ENCODE data around the gene SLC43A3. TPM values are rescaled to one million over a fixed set of nuclear protein-coding genes. Genes with fewer than 3 reads are reported as not detected.

SLC43A3 gene
- total RNA-seq, 1 experiment from 2014 or later, result 21.4 TPM

DNA sequence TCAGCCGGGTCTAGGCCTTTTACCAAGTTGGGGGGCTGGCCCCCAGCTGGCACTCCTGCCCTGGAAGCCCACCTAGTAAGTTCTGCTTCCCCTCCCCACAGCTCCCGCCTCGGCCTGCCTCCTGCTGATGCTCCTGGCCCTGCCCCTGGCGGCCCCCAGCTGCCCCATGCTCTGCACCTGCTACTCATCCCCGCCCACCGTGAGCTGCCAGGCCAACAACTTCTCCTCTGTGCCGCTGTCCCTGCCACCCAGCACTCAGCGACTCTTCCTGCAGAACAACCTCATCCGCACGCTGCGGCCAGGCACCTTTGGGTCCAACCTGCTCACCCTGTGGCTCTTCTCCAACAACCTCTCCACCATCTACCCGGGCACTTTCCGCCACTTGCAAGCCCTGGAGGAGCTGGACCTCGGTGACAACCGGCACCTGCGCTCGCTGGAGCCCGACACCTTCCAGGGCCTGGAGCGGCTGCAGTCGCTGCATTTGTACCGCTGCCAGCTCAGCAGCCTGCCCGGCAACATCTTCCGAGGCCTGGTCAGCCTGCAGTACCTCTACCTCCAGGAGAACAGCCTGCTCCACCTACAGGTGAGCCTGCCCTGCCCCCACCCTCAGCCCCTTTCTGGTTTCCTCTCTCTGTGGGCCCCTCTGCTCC lies 40.7 kb upstream of the SLC43A3 start:
- no peaks in the 10 kb centered on the region for H3K79me1 ChIP-seq (ENCODE audit: insufficient read depth, low read depth, low read length, poor library complexity, severe bottlenecking)
- H3K23me2 ChIP-seq (ENCODE audit: insufficient read length, low read depth, low read length, poor library complexity, severe bottlenecking), result no peaks in the 10 kb centered on the region
- no peaks in the 10 kb centered on the region for H4K20me1 ChIP-seq (ENCODE audit: control insufficient read depth, insufficient read depth, insufficient read length)
- H3K9me3 ChIP-seq (ENCODE audit: control insufficient read depth, low read depth, low read length), result no peaks in the 10 kb centered on the region
- no peak overlapping the region for H3K27ac ChIP-seq (ENCODE audit: insufficient read length, low read depth, low read length)
- no peak overlapping the region for H4K8ac ChIP-seq (replicated peaks; ENCODE audit: insufficient read length, low read depth, low read length)
- peaks cover 14% of the 10 kb centered on the region; the same call in 1 of the 2 replicates for H3K4me1 ChIP-seq (ENCODE audit: insufficient read depth, low read length)
- no peak overlapping the region for H4K5ac ChIP-seq (ENCODE audit: insufficient read length, low read depth, low read length)
- Mint-ChIP-seq H3K27ac (0 out of 7 replicates have a peak overlapping the region, but pooled peaks of 1 of the 3 experiments have one; percentile 25), H3K4me3 (no peak overlapping the region; a peak in 1 of 5 replicates), H3K36me3 (ENCODE audit: insufficient read depth in 1 of 3, low read depth in 3 of 3) (peaks cover 7 to 27% (median 9%) of the 10 kb centered on the region in 3 experiments; a peak in 5 of 7 replicates), H3K27me3 (ENCODE audit: low read depth) (peaks cover 28% of the 10 kb centered on the region), H3K9me3 (no peaks in the 10 kb centered on the region), H3K4me1 (peaks cover 30 to 41% of the 10 kb centered on the region in 2 experiments)
- peak; percentile 56 for DNase-seq
- H2BK120ac ChIP-seq (ENCODE audit: low read depth, low read length, poor library complexity, severe bottlenecking), result no peak overlapping the region
- no peak overlapping the region for H3K18ac ChIP-seq (ENCODE audit: insufficient read length, low read depth, low read length)
- TF ChIP-seq, protein P1, sequence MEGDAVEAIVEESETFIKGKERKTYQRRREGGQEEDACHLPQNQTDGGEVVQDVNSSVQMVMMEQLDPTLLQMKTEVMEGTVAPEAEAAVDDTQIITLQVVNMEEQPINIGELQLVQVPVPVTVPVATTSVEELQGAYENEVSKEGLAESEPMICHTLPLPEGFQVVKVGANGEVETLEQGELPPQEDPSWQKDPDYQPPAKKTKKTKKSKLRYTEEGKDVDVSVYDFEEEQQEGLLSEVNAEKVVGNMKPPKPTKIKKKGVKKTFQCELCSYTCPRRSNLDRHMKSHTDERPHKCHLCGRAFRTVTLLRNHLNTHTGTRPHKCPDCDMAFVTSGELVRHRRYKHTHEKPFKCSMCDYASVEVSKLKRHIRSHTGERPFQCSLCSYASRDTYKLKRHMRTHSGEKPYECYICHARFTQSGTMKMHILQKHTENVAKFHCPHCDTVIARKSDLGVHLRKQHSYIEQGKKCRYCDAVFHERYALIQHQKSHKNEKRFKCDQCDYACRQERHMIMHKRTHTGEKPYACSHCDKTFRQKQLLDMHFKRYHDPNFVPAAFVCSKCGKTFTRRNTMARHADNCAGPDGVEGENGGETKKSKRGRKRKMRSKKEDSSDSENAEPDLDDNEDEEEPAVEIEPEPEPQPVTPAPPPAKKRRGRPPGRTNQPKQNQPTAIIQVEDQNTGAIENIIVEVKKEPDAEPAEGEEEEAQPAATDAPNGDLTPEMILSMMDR (conservative IDR thresholded peaks at IDR 0.05), result no peak
- no peak overlapping the region for H3K56ac ChIP-seq (ENCODE audit: insufficient read length, low read depth, low read length)
- no CpG with 5 or more reads among the region's 23 CpGs for WGBS (ENCODE audit: extremely low coverage, insufficient read length, low lambda C conversion rate)
- H2BK12ac ChIP-seq (ENCODE audit: insufficient read length, low read depth, low read length), result no peak overlapping the region
- peak overlapping the region; percentile 0; the same call in 1 of the 2 replicates for H3K14ac ChIP-seq (ENCODE audit: insufficient read depth, low read length)
- H2BK15ac ChIP-seq (ENCODE audit: low read depth, low read length), result no peak overlapping the region
- no peak overlapping the region for H3K9ac ChIP-seq (ENCODE audit: extremely low read depth, insufficient read length, low read length)
- no peak overlapping the region for H3K4me2 ChIP-seq (ENCODE audit: insufficient read depth, insufficient read length, low read length)
- H2BK20ac ChIP-seq (ENCODE audit: low read depth, low read length, poor library complexity, severe bottlenecking), result no peak overlapping the region
- no peak overlapping the region for H3K4ac ChIP-seq (ENCODE audit: low read depth, low read length)
- no peak overlapping the region for H2AFZ ChIP-seq (ENCODE audit: low read length)
- no peak overlapping the region for H4K91ac ChIP-seq (ENCODE audit: insufficient read length, low read depth, low read length)
- H3K79me2 ChIP-seq (ENCODE audit: insufficient read depth, low read length), result no peaks in the 10 kb centered on the region
- H2BK5ac ChIP-seq (ENCODE audit: insufficient read length, low read length), result no peak overlapping the region
- no peaks in the 10 kb centered on the region; the same call in 1 of the 2 replicates for H3K27me3 ChIP-seq (ENCODE audit: insufficient read depth, low read length)
- no peak overlapping the region for H3T11ph ChIP-seq (ENCODE audit: low read length)
- no peak overlapping the region for H3K23ac ChIP-seq (ENCODE audit: insufficient read length, low read depth, low read length)
- H2AK5ac ChIP-seq (ENCODE audit: insufficient read length, low read length), result no peak overlapping the region

Data from H9 (cell line).